ENCODE results near the gene FILIP1L.

DNA sequence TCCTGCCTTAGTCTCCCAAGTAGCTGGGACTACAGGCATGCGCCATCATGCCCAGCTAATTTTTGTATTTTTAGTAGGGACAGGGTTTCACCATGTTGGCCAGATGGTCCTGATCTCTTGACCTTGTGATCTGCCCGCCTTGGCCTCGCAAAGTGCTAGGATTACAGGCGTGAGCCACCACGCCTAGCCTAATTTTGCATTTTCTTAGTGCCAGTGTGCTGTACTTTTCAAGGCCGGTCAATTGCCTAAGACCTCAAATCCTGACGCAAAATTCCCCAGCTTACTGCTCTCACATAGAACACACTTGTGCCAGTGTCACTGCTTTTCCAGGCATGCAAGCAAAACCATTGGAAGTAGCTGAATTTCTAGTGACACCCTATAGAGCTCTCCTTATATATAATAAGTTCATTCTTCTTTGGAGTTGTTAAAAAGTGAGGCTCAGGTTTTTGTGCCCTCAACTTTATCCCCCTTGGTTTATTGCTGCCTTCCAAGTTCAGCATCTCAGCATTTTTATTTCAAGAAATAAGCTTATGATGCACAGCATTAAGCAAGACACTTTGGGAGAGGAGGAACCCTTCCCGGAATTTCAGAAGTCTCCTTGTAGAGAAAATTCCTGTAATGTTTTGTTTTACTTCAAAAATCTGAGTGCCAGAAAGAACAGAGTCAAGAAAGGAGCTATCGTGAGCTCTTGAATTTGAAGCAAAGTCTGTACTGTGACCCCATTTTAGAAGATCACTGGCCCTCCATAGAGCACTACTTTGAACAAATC is 93.2 kb downstream of the FILIP1L start:
- TF ChIP-seq EP300 (IDR thresholded peaks at IDR 0.05) = no peak
- TF ChIP-seq POLR2A (IDR thresholded peaks at IDR 0.05) = no peak
